Measurements from ENCODE around the gene GJA5. TPM values are rescaled to one million over a fixed set of nuclear protein-coding genes. Genes with fewer than 3 reads are reported as not detected.

GJA5 gene
- total and polyA plus RNA-seq, 2 experiments from 2014 or later = 0.24 to 1.7 TPM

GRCh38 chr1:147753081-147753480, 7.3 kb downstream of the GJA5 start (continued):
- TF ChIP-seq REST (IDR thresholded peaks at IDR 0.05; ENCODE audit: unreplicated experiment) (no peak), POLR2AphosphoS5 (IDR thresholded peaks at IDR 0.05; ENCODE audit: low read depth) (no peak), ETS1 (IDR thresholded peaks at IDR 0.05) (no peak), JUNB (IDR thresholded peaks at IDR 0.05; ENCODE audit: unreplicated experiment) (no peak), STAT1 (IDR thresholded peaks at IDR 0.05; ENCODE audit: unreplicated experiment) (no peak)

GRCh38 chr1:147752511-147752910, 7.9 kb downstream of the GJA5 start:
- Histone ChIP-seq H3K4me1 (ENCODE audit: insufficient read depth) (no peaks in the 10 kb centered on the region), H4K20me1 (replicated peaks; ENCODE audit: insufficient read depth) (no peaks in the 10 kb centered on the region), H3K36me3 (ENCODE audit: insufficient read depth) (no peaks in the 10 kb centered on the region), H3K4me3 (no peak overlapping the region), H3K4me2 (no peak overlapping the region), H2AFZ (peak overlapping the region; percentile 76), H3K79me2 (replicated peaks; ENCODE audit: insufficient read depth) (no peaks in the 10 kb centered on the region), H3K27ac (ENCODE audit: low read depth) (no peak overlapping the region), H3F3A (replicated peaks; ENCODE audit: low read depth) (no peaks in the 10 kb centered on the region), H3K27me3 (ENCODE audit: insufficient read depth) (no peaks in the 10 kb centered on the region), H3K9me2 (ENCODE audit: insufficient read depth) (no peaks in the 10 kb centered on the region)
- Mint-ChIP-seq H3K27me3 (ENCODE audit: insufficient read depth, low read depth, poor library complexity) (peaks cover 7% of the 10 kb centered on the region), H3K9me3 (no peaks in the 10 kb centered on the region), H3K4me3 (no peak overlapping the region), H3K4me1 (no peaks in the 10 kb centered on the region; the same call in 2 of the 3 replicates), H3K27ac (no peak overlapping the region), H3K36me3 (ENCODE audit: low read depth) (no peaks in the 10 kb centered on the region)
- DNase-seq (ENCODE audit: low spot score) (no peak), ATAC-seq (no peak)
- TF ChIP-seq EZH2 (IDR thresholded peaks at IDR 0.05; ENCODE audit: low read depth, unreplicated experiment) (no peak), REST (IDR thresholded peaks at IDR 0.05; ENCODE audit: unreplicated experiment) (no peak), EZH2phosphoT487 (IDR thresholded peaks at IDR 0.05; ENCODE audit: unreplicated experiment) (no peak), ZNF331 (CRISPR knock-in tag; IDR thresholded peaks at IDR 0.05; ENCODE audit: low read depth) (no peak), ETS1 (IDR thresholded peaks at IDR 0.05) (no peak), STAT1 (IDR thresholded peaks at IDR 0.05; ENCODE audit: unreplicated experiment) (no peak), CREB1 (CRISPR knock-in tag; IDR thresholded peaks at IDR 0.05; ENCODE audit: low read depth) (no peak), ZNF114 (CRISPR knock-in tag; IDR thresholded peaks at IDR 0.05) (no peak), NANOG (IDR thresholded peaks at IDR 0.05; ENCODE audit: borderline replicate concordance) (no peak)
- TF ChIP-seq, protein P1, sequence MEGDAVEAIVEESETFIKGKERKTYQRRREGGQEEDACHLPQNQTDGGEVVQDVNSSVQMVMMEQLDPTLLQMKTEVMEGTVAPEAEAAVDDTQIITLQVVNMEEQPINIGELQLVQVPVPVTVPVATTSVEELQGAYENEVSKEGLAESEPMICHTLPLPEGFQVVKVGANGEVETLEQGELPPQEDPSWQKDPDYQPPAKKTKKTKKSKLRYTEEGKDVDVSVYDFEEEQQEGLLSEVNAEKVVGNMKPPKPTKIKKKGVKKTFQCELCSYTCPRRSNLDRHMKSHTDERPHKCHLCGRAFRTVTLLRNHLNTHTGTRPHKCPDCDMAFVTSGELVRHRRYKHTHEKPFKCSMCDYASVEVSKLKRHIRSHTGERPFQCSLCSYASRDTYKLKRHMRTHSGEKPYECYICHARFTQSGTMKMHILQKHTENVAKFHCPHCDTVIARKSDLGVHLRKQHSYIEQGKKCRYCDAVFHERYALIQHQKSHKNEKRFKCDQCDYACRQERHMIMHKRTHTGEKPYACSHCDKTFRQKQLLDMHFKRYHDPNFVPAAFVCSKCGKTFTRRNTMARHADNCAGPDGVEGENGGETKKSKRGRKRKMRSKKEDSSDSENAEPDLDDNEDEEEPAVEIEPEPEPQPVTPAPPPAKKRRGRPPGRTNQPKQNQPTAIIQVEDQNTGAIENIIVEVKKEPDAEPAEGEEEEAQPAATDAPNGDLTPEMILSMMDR (conservative IDR thresholded peaks at IDR 0.05; ENCODE audit: low read depth in 2 of 2) = no peak
